Measurements from ENCODE around the gene TKT.
A peak's percentile ranks its signal among the peaks of the same experiment; 100 is the strongest.
"Not testable (repeated sequence)": the region's sequence is repeated elsewhere in the genome, so short reads cannot be mapped to it uniquely, and the experiment has no call there.

TKT gene

GRCh38 chr3:53255775-53256703, at the start of gene TKT:
Gene TKT, minus strand, starts transcription at chr3:53256022. Its CDS starts 80 bp downstream, at chr3:53255942.
- peak; percentile 86 for DNase-seq

GRCh38 chr3:53303957-53304356, 48.1 kb upstream of the TKT start:
- no peak for DNase-seq

GRCh38 chr3:53303549-53303948, 47.7 kb upstream of the TKT start:
- DNase-seq = no peak

GRCh38 chr3:53300826-53301225, 45.0 kb upstream of the TKT start:
- DNase-seq = no peak

- peak; percentile 60 for DNase-seq
These were observed 43.8 kb upstream of the TKT start for GRCh38 chr3:53299611-53300023.

- DNase-seq = no peak
These were observed 39.6 kb upstream of the TKT start for GRCh38 chr3:53295410-53295809.

GRCh38 chr3:53293867-53294266, 38.0 kb upstream of the TKT start:
- no peak for DNase-seq

- no peak for DNase-seq
These were observed 32.4 kb upstream of the TKT start for GRCh38 chr3:53288214-53288613.

GRCh38 chr3:53287131-53287629, 31.4 kb upstream of the TKT start:
- DNase-seq = no peak

GRCh38 chr3:53286727-53287126, 30.9 kb upstream of the TKT start:
- DNase-seq = no peak

- DNase-seq = no peak
These were observed 26.8 kb upstream of the TKT start for GRCh38 chr3:53282581-53282980.

GRCh38 chr3:53278667-53279066, 22.8 kb upstream of the TKT start:
- DNase-seq = no peak

- DNase-seq = no peak
These were observed 19.2 kb upstream of the TKT start for GRCh38 chr3:53274938-53275605.

- DNase-seq = no peak
These were observed 17.4 kb upstream of the TKT start for GRCh38 chr3:53273146-53273670.

- no peak for DNase-seq
These were observed 14.4 kb upstream of the TKT start for GRCh38 chr3:53269888-53270880.

GRCh38 chr3:53269193-53269592, 13.4 kb upstream of the TKT start:
- DNase-seq = not testable (repeated sequence)

- DNase-seq = no peak
These were observed 11.9 kb upstream of the TKT start for GRCh38 chr3:53267766-53268165.

GRCh38 chr3:53264718-53265117, 8.9 kb upstream of the TKT start:
- no peak for DNase-seq

- no peak for DNase-seq
These were observed 8.1 kb upstream of the TKT start for GRCh38 chr3:53263907-53264306.

- DNase-seq = no peak
These were observed 5.9 kb upstream of the TKT start for GRCh38 chr3:53261712-53262111.

- DNase-seq = no peak
These were observed 4.5 kb upstream of the TKT start for GRCh38 chr3:53260286-53260785.
